Activated CD4-positive, alpha-beta T cell treated with anti-CD3 and anti-CD28 coated beads, Interleukin-2, Interleukin-6, amounts not matched to agents 100 ng/mL and 50 ng/mL, durations not matched to agents 16 hours and 8 hours (primary cell): Measurements from ENCODE around the gene FAM171A1.
"Not testable (repeated sequence)": the region's sequence is repeated elsewhere in the genome, so short reads cannot be mapped to it uniquely, and the experiment has no call there.

Experiments
- DNase-seq: peaks from one replicate; pipeline ENCODE4 v3.0.0-alpha.2; 2020

The FAM171A1 gene

GRCh38 chr10:15344256-15344875 is 26.7 kb downstream of the FAM171A1 start:
- DNase-seq: no peak

GRCh38 chr10:15342970-15343369 is 28.1 kb downstream of the FAM171A1 start:
- no peak for DNase-seq

GRCh38 chr10:15341502-15342128 is 29.5 kb downstream of the FAM171A1 start:
- no peak for DNase-seq

GRCh38 chr10:15339892-15340291 is 31.2 kb downstream of the FAM171A1 start:
- DNase-seq: no peak

- not testable (repeated sequence) for DNase-seq
Observed at GRCh38 chr10:15337441-15337923, 33.6 kb downstream of the FAM171A1 start.

GRCh38 chr10:15336211-15336610 is 34.9 kb downstream of the FAM171A1 start:
- DNase-seq: no peak

GRCh38 chr10:15335508-15335907 is 35.6 kb downstream of the FAM171A1 start:
- DNase-seq: no peak

- no peak for DNase-seq
Observed at GRCh38 chr10:15334650-15335323, 36.3 kb downstream of the FAM171A1 start.

GRCh38 chr10:15333909-15334649 is 37.0 kb downstream of the FAM171A1 start:
- DNase-seq: no peak

- DNase-seq: not testable (repeated sequence)
Observed at GRCh38 chr10:15333181-15333580, 37.9 kb downstream of the FAM171A1 start.

GRCh38 chr10:15331461-15331860 is 39.6 kb downstream of the FAM171A1 start:
- DNase-seq: no peak

- DNase-seq: no peak
Observed at GRCh38 chr10:15329437-15329836, 41.7 kb downstream of the FAM171A1 start.

GRCh38 chr10:15325944-15326284 is 45.2 kb downstream of the FAM171A1 start:
- no peak for DNase-seq

- peak; percentile 12 for DNase-seq
Observed at GRCh38 chr10:15325243-15325943, 45.7 kb downstream of the FAM171A1 start.

- no peak for DNase-seq
Observed at GRCh38 chr10:15324611-15325010, 46.5 kb downstream of the FAM171A1 start.

- DNase-seq: no peak
Observed at GRCh38 chr10:15324113-15324512, 47.0 kb downstream of the FAM171A1 start.

GRCh38 chr10:15322356-15322755 is 48.7 kb downstream of the FAM171A1 start:
- no peak for DNase-seq

GRCh38 chr10:15321431-15322341 is 49.4 kb downstream of the FAM171A1 start:
- no peak for DNase-seq

GRCh38 chr10:15320522-15321203 is 50.4 kb downstream of the FAM171A1 start:
- DNase-seq: no peak

- no peak for DNase-seq
Observed at GRCh38 chr10:15320118-15320517, 51.0 kb downstream of the FAM171A1 start.

GRCh38 chr10:15316871-15317464 is 54.1 kb downstream of the FAM171A1 start:
- DNase-seq: no peak
